ENCODE measurements around the gene RAD51C. TPM values are rescaled to one million over a fixed set of nuclear protein-coding genes. Genes with fewer than 3 reads are reported as not detected.
"Not testable (repeated sequence)": the region's sequence is repeated elsewhere in the genome, so short reads cannot be mapped to it uniquely, and the experiment has no call there.

RAD51C gene
- total RNA-seq, 1 donor: 17.4 TPM

DNA sequence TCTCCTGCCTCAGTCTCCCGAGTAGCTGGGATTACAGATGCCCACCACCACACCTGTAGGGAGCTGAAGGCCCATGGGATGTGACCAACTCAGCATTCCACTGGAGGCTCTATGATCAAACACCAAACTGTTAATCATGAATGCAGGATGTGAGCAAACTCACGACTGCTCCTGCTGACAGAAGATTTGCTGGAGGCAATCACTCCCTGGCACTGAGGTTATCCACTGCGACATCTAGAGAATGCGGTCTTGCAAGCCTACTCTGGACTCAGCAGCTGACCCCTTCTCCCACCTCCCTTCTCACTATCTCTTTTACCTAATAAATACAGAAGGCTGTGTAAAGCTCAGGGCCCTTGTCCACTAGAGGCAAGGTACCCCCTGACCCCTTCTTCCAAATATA, 5.4 kb upstream of the RAD51C start:
- no peak overlapping the region for H3K4me2 ChIP-seq (ENCODE audit: insufficient read depth, low read length)
- no peak overlapping the region for H2AFZ ChIP-seq (ENCODE audit: low read length)
- no peak for DNase-seq (ENCODE audit: insufficient read length, low spot score, missing footprints)
- no peaks in the 10 kb centered on the region for H3K36me3 ChIP-seq (ENCODE audit: insufficient read depth, low read length)
- no peaks in the 10 kb centered on the region for H3K4me1 ChIP-seq (ENCODE audit: insufficient read depth, low read length)
- TF ChIP-seq, protein P1, sequence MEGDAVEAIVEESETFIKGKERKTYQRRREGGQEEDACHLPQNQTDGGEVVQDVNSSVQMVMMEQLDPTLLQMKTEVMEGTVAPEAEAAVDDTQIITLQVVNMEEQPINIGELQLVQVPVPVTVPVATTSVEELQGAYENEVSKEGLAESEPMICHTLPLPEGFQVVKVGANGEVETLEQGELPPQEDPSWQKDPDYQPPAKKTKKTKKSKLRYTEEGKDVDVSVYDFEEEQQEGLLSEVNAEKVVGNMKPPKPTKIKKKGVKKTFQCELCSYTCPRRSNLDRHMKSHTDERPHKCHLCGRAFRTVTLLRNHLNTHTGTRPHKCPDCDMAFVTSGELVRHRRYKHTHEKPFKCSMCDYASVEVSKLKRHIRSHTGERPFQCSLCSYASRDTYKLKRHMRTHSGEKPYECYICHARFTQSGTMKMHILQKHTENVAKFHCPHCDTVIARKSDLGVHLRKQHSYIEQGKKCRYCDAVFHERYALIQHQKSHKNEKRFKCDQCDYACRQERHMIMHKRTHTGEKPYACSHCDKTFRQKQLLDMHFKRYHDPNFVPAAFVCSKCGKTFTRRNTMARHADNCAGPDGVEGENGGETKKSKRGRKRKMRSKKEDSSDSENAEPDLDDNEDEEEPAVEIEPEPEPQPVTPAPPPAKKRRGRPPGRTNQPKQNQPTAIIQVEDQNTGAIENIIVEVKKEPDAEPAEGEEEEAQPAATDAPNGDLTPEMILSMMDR (IDR thresholded peaks at IDR 0.05; ENCODE audit: extremely low read depth, low read depth, low read length): no peak
- no peak overlapping the region for H3K27ac ChIP-seq (ENCODE audit: low read depth, low read length)
- no peaks in the 10 kb centered on the region for H4K20me1 ChIP-seq (ENCODE audit: insufficient read depth, low read length)
- H3K79me2 ChIP-seq (ENCODE audit: insufficient read depth, low read length): no peaks in the 10 kb centered on the region
- H3K4me3 ChIP-seq (ENCODE audit: insufficient read depth, low read length): no peak overlapping the region
- no peaks in the 10 kb centered on the region for H3K9me3 ChIP-seq (ENCODE audit: low read depth, low read length)
- H3K27me3 ChIP-seq (ENCODE audit: insufficient read depth, low read length): no peaks in the 10 kb centered on the region

GRCh38 chr17:58688521-58688920, 3.9 kb upstream of the RAD51C start:
- DNase-seq (ENCODE audit: insufficient read length, low spot score, missing footprints): no peak
- TF ChIP-seq, protein P1 (IDR thresholded peaks at IDR 0.05; ENCODE audit: extremely low read depth, low read depth, low read length): no peak

GRCh38 chr17:58690033-58690432, 2.4 kb upstream of the RAD51C start:
- peak overlapping the region; percentile 39 for H2AFZ ChIP-seq (ENCODE audit: low read length)
- not testable (repeated sequence) for DNase-seq (ENCODE audit: insufficient read length, low spot score, missing footprints)

More at GRCh38 chr17:58688521-58688920, 3.9 kb upstream of the RAD51C start:
- Histone ChIP-seq H3K4me3 (ENCODE audit: insufficient read depth, low read length) (no peak overlapping the region), H3K27me3 (ENCODE audit: insufficient read depth, low read length) (no peaks in the 10 kb centered on the region), H3K4me2 (ENCODE audit: insufficient read depth, low read length) (no peak overlapping the region), H2AFZ (ENCODE audit: low read length) (no peak overlapping the region), H3K27ac (ENCODE audit: low read depth, low read length) (no peak overlapping the region), H3K4me1 (ENCODE audit: insufficient read depth, low read length) (peaks cover 10% of the 10 kb centered on the region), H3K36me3 (ENCODE audit: insufficient read depth, low read length) (no peaks in the 10 kb centered on the region), H3K9me3 (ENCODE audit: low read depth, low read length) (no peaks in the 10 kb centered on the region), H3K79me2 (ENCODE audit: insufficient read depth, low read length) (peaks cover 6% of the 10 kb centered on the region), H4K20me1 (ENCODE audit: insufficient read depth, low read length) (no peaks in the 10 kb centered on the region)

DNA sequence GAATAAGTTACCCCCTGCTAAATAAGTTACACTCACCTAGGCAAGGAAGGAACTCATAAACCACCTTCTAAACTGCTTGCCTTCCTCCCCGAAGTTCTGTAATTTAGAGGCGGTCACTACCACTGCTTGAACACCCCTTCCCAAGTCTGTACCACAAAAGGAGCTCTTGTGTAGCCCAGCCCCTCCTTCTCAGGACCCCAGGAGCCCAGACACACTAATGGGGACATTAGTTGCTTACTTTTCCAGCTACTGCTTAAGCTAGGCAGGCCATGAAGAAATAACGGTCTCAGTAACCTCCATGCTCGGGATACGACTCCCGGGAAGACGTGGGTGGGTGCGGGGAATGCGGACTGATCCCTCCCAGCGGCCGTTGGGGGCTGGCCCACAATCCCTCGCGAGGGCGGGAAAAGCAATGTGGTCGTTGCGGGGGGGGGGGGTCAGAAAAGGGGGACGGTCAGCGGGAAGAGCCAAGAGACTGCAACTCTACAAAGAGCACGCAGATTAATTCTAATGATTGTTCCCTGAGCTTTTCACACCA, 632 bp upstream of the RAD51C start, which contains the start of gene TEX14:
TSS of gene TEX14 (minus strand) at position 345 of the 538 bp plus-strand sequence. CDS start 40,044 bp downstream, outside the sequence.
- no peaks in the 10 kb centered on the region for H3K36me3 ChIP-seq (ENCODE audit: insufficient read depth, low read length)
- peak within 1 kb of the TSS; percentile 82 for H3K4me3 ChIP-seq (ENCODE audit: insufficient read depth, low read length)
- no peaks in the 10 kb centered on the region for H3K27me3 ChIP-seq (ENCODE audit: insufficient read depth, low read length)
- DNase-seq (ENCODE audit: insufficient read length, low spot score, missing footprints): peak; percentile 41
- peak within 1 kb of the TSS; percentile 87 for H3K4me2 ChIP-seq (ENCODE audit: insufficient read depth, low read length)
- peak within 1 kb of the TSS; percentile 99 for H2AFZ ChIP-seq (ENCODE audit: low read length)
- TF ChIP-seq, protein P1 (IDR thresholded peaks at IDR 0.05; ENCODE audit: extremely low read depth, low read depth, low read length): no peak
- H3K4me1 ChIP-seq (ENCODE audit: insufficient read depth, low read length): peaks cover 11% of the 10 kb centered on the region
- H3K27ac ChIP-seq (ENCODE audit: low read depth, low read length): peak within 1 kb of the TSS; percentile 81
- no peaks in the 10 kb centered on the region for H3K9me3 ChIP-seq (ENCODE audit: low read depth, low read length)
- H3K79me2 ChIP-seq (ENCODE audit: insufficient read depth, low read length): peaks cover 12% of the 10 kb centered on the region
- H4K20me1 ChIP-seq (ENCODE audit: insufficient read depth, low read length): no peaks in the 10 kb centered on the region

More at GRCh38 chr17:58690033-58690432, 2.4 kb upstream of the RAD51C start:
- H3K4me3 ChIP-seq (ENCODE audit: insufficient read depth, low read length); H3K27ac ChIP-seq (ENCODE audit: low read depth, low read length); H3K27me3 ChIP-seq (ENCODE audit: insufficient read depth, low read length); H3K36me3 ChIP-seq (ENCODE audit: insufficient read depth, low read length); H3K9me3 ChIP-seq (ENCODE audit: low read depth, low read length); H4K20me1 ChIP-seq (ENCODE audit: insufficient read depth, low read length); H3K4me2 ChIP-seq (ENCODE audit: insufficient read depth, low read length): not testable (repeated sequence)
- Histone ChIP-seq H3K79me2 (ENCODE audit: insufficient read depth, low read length) (peaks cover 12% of the 10 kb centered on the region), H3K4me1 (ENCODE audit: insufficient read depth, low read length) (peaks cover 11% of the 10 kb centered on the region)
